Stimulated activated naive B cell treated with anti-CD40 and anti-IgM and Interleukin-4, amounts not matched to agents 10 μg/mL and 1 μg/mL and 100 μg/mL, for 72 hours (primary cell): ENCODE results near the gene RAX.

Experiments
- ATAC-seq, 2 donors: fragments of 150-1000 bp; cut with Tn5 transposase; replicated peaks; 2 replicates each; pipeline ENCODE4 v1.10.0; 2021; ENCODE audit warnings: moderate library complexity in 1 of 2
- DNase-seq: peaks from one replicate; pipeline ENCODE4 v3.0.0; 2021
- H3K27ac Mint-ChIP-seq: one replicate; pipeline ENCODE4 v1.8.0; 2022; ENCODE audit warnings: mild to moderate bottlenecking, mixed read lengths
- H3K27me3 Mint-ChIP-seq, 2 donors: one replicate each; pipeline ENCODE4 v1.8.0; 2022; ENCODE audit warnings: mixed read lengths in 2 of 2
- H3K36me3 Mint-ChIP-seq, 2 donors: one replicate each; pipeline ENCODE4 v1.8.0; 2022; ENCODE audit warnings: mixed read lengths in 2 of 2, mild to moderate bottlenecking in 1 of 2
- H3K4me1 Mint-ChIP-seq, 2 donors: one replicate each; pipeline ENCODE4 v1.8.0; 2022; ENCODE audit warnings: mixed read lengths in 2 of 2, mild to moderate bottlenecking in 1 of 2
- H3K4me3 Mint-ChIP-seq, 2 donors: one replicate each; pipeline ENCODE4 v1.8.0; 2022; ENCODE audit warnings: mild to moderate bottlenecking in 2 of 2, mixed read lengths in 2 of 2, moderate library complexity in 1 of 2
- H3K9me3 Mint-ChIP-seq, 2 donors: one replicate each; pipeline ENCODE4 v1.8.0; 2022; ENCODE audit warnings: mixed read lengths in 2 of 2, mild to moderate bottlenecking in 1 of 2

Gene RAX

DNA sequence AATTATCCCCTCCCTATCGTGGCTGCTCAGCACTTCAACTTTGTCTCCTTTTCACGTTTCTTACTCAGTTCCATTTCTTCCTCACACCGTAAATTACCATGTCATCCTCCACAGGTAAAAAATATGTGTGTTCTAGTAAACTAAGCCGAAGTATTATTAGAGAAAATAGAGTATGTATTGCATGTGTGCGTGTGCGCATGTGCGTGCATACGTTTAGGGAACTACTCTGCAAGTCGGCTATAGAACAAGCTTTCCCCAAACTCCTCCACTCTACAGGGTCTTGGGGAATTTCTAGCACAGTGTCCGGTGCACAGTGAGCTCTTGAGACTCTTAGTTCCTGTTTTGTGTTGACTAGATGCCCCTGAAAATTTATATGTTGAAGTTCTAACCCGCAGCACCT is 9.1 kb upstream of the RAX start:
- ATAC-seq (no peak), DNase-seq (no peak)
- H3K27me3 Mint-ChIP-seq = peaks cover 47 to 48% of the 10 kb centered on the region in 2 donors
- no peak overlapping the region for H3K4me3 Mint-ChIP-seq
- peaks cover 0 to 2% of the 10 kb centered on the region in 2 donors for H3K9me3 Mint-ChIP-seq
- H3K27ac Mint-ChIP-seq = no peak overlapping the region
- no peaks in the 10 kb centered on the region for H3K4me1 Mint-ChIP-seq
- no peaks in the 10 kb centered on the region for H3K36me3 Mint-ChIP-seq

DNA sequence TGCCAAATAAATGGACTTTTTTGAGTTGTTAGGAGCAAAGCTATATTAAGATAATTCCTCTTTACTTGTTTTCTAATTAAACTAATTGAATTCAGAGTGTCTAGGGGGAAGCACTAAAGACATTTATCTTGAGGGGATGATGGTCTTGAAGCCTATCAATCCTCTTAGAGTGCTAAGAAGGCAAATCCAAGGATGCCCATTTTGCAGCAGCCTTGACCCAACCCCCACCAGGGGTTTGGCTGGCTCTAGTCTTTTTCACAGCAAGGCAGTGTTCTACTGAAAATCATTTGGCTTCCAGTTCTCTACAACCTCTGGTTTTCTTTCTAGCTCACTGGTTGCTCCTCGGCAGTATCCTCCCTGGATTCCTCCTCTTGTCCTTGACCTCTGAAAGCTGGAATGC is 6.5 kb upstream of the RAX start:
- H3K27me3 Mint-ChIP-seq = peaks cover 56 to 57% of the 10 kb centered on the region in 2 donors
- H3K27ac Mint-ChIP-seq = no peak overlapping the region
- H3K4me3 Mint-ChIP-seq = no peak overlapping the region
- DNase-seq (no peak), ATAC-seq (no peak)
- no peaks in the 10 kb centered on the region for H3K4me1 Mint-ChIP-seq
- peaks cover 0 to 2% of the 10 kb centered on the region in 2 donors for H3K9me3 Mint-ChIP-seq
- no peaks in the 10 kb centered on the region for H3K36me3 Mint-ChIP-seq

DNA sequence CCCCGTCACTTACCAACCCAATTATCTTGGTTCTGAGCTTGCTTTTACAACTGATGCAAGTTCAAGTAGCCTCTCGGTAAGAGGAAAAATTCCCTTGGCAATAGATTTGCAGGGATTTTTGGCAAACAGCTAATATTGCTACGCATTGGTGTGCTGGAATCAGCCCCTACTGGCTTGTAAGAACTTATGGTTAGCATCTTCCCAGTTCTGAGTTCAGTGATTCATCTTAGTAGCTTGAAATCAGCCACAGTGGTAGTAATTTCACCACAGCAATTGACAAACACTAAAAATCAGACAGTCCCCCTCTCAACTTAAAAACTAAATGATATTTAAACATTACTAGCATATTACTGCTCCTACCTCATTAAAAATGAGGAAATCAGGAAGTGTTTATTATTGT is 5.9 kb upstream of the RAX start:
- Mint-ChIP-seq H3K27ac (no peak overlapping the region), H3K4me3 (no peak overlapping the region), H3K27me3 (peaks cover 56 to 57% of the 10 kb centered on the region in 2 donors), H3K36me3 (no peaks in the 10 kb centered on the region), H3K4me1 (no peaks in the 10 kb centered on the region), H3K9me3 (peaks cover 0 to 2% of the 10 kb centered on the region in 2 donors)
- ATAC-seq = no peak
- DNase-seq = no peak

DNA sequence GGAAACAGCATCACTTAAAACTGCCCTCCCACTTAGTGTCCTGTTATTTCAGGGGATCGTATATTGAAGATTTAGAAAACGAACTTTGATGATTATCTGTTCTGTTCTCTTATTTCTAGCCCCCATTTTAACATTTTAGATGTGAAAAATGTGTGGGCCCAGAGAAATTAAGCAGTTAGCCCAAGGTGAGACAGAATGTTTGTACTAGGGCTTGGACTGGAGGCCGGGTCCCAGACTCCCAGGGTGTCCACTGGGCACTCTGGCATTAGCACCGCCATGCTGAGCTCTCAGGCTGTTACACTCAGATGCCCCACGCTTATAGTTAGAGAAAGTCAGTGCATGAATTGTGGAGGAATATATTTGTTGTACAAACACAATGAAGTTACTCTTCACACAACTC is 5.5 kb upstream of the RAX start:
- ATAC-seq (no peak), DNase-seq (no peak)
- Mint-ChIP-seq H3K27ac (no peak overlapping the region), H3K4me3 (no peak overlapping the region), H3K27me3 (peaks cover 56 to 57% of the 10 kb centered on the region in 2 donors), H3K9me3 (peaks cover 0 to 2% of the 10 kb centered on the region in 2 donors), H3K4me1 (peaks cover 2 to 4% of the 10 kb centered on the region in 2 donors), H3K36me3 (peaks cover 0 to 3% of the 10 kb centered on the region in 2 donors)

DNA sequence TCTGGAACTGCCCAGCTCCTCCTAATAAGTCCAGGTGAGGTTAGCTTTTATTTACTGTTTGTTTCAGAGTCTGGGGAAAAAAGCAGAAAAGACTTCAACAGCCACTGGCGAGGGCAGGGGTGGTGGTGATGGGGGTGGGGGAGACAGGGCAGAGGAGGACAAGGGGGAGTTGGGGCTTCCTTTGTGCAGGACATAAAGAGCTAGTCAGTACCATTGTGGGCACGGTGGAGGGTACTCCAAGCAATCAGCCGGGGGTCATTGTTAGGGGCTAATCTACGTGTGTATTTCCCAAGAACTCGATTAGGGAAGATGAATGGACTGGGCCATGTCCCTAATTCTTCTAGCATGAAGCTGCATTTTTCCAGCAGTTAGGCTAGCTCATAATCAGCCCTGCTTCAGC is 2.8 kb upstream of the RAX start:
- ATAC-seq (no peak), DNase-seq (no peak)
- Mint-ChIP-seq H3K4me3 (no peak overlapping the region), H3K36me3 (peaks cover 0 to 4% of the 10 kb centered on the region in 2 donors), H3K27me3 (peaks cover 64 to 70% of the 10 kb centered on the region in 2 donors), H3K4me1 (peaks cover 9 to 16% of the 10 kb centered on the region in 2 donors), H3K9me3 (peaks cover 0 to 2% of the 10 kb centered on the region in 2 donors), H3K27ac (no peak overlapping the region)

DNA sequence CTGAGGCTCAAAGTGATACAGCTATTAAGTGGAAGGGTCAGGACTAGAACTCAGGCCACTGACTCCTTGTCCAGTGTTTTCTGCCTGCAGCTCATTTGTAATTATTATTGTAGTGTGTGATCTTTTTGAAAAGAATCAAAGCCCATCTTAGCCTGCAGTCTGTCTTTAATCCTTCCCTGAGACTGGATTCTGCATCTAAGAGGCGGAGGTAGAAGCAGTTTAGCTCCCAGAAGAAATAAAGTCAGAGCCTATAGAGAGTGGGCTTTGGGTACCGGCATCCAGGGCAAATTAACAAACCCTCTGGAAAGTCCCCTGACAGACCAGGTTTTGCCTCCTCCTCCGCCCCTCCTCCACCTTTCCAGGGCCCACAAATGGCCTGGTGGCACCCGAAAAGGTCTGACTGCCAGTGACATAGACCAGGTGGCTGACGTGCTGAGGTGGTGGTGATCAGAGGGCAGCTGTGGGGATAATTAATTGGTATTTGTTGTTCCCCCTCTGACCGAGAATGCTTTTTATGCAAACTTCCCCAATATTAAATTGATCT is 2.2 kb upstream of the RAX start:
- peaks cover 66 to 70% of the 10 kb centered on the region in 2 donors for H3K27me3 Mint-ChIP-seq
- H3K9me3 Mint-ChIP-seq = peaks cover 0 to 2% of the 10 kb centered on the region in 2 donors

DNA sequence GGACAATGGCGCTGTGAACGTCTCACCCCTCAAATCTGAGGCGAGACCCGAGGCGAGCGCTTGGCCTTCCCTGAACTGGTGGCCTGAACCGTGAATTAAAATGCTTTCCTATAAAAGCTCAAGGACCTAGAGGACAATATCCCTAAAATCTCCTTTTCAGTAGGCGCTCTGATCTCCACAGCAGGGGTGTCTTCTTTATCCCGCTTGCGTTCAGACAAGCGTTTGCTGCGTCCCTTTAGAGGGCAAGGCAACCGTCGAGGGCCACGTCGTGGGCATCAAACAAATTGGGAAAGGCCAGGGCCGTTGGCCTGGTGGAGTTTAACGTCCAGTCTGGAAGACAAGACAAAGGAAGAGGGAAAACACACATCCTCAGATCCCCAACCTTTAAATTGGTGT is 1.3 kb upstream of the RAX start:
- ATAC-seq = no peak
- no peak overlapping the region for H3K4me3 Mint-ChIP-seq
- peaks cover 3 to 4% of the 10 kb centered on the region in 2 donors for H3K36me3 Mint-ChIP-seq
- no peak for DNase-seq
- peak overlapping the region; percentile 4 for H3K27ac Mint-ChIP-seq
- peaks cover 12 to 20% of the 10 kb centered on the region in 2 donors for H3K4me1 Mint-ChIP-seq
- H3K9me3 Mint-ChIP-seq = no peaks in the 10 kb centered on the region
- H3K27me3 Mint-ChIP-seq = peaks cover 67 to 71% of the 10 kb centered on the region in 2 donors

More for the DNA sequence above, 2.2 kb upstream of the RAX start:
- no peak for ATAC-seq
- DNase-seq = no peak
- peaks cover 9 to 16% of the 10 kb centered on the region in 2 donors for H3K4me1 Mint-ChIP-seq
- no peak overlapping the region for H3K4me3 Mint-ChIP-seq
- peak overlapping the region; percentile 31 for H3K27ac Mint-ChIP-seq
- H3K36me3 Mint-ChIP-seq = peaks cover 0 to 4% of the 10 kb centered on the region in 2 donors

DNA sequence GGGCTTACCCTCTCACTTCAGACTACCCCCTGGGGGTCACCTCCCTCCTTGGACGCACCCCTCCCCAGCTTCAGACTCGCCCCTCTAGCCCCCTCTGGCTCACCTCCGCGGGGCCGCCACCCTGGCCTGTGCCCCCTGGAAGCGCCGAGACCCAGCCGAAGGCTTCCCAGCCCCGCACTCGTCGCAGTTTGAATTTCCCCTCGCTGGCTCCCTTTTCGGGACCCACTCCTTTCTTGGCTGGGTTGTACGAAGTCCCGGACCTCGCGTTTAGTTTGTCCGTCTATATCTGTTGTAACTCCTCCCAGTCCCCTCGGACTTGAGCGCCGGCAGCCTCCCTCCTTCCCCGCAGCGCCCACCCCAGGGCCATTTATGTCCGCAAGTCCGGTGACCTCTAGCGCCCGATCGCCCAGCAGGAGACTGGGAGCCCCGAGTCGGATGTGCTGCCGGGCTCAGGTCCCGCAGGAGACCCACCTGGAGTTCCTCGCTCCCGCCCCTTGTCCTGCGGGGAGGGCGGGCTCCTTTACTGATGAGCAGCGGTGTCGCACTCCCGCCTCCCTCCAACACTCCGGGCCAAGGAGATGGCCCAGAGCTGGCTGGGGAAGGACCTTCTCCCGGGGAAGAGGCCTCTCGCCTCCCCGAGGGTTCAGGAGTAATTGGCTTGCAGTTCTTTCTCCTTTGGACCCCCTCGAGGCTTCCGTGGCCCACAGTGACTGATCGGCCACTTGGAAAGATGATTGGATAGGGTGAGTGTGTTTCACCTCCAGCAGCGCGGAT is 692 bp upstream of the RAX start:
- H3K4me1 Mint-ChIP-seq = peaks cover 14 to 24% of the 10 kb centered on the region in 2 donors
- H3K27me3 Mint-ChIP-seq = peaks cover 70 to 76% of the 10 kb centered on the region in 2 donors
- H3K4me3 Mint-ChIP-seq = peak overlapping the region; percentile 60 to 61
- H3K27ac Mint-ChIP-seq = peak overlapping the region; percentile 15
- no peak for ATAC-seq
- peaks cover 4% of the 10 kb centered on the region in 2 donors for H3K36me3 Mint-ChIP-seq
- no peaks in the 10 kb centered on the region for H3K9me3 Mint-ChIP-seq
- DNase-seq = no peak

DNA sequence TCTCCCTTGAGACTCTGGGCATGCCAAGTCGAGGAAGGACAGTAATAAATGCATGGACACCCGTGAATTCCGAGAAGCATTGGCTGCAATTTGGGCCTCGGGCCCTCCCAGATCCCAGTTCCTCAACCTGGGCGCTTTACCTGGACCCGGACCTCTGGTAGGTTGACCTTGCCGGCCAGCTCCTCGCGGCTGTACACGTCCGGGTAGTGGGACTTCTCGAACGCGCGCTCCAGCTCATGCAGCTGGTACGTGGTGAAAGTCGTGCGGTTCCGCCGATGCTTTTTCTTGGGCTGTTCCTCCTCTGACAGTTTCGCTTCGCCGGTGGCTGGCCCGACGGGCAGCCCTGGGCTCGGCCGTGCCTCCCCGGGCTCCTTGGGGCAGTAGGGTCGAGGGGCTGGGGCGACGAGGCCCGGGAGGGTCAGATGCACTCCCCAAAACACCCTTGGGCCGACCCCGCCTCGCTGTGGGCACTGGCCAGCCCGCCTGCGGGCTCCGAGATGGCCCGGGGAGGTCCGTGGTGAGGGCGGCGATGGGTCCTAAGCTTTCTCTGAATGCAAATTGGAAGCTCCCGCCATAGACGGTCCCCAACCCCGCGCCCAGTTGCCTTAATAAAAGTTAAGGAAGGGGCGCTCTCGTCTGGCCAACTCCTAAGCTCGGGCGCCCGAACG is 899 bp downstream of the RAX start:
- no peaks in the 10 kb centered on the region for H3K9me3 Mint-ChIP-seq
- H3K27me3 Mint-ChIP-seq = peaks cover 78 to 87% of the 10 kb centered on the region in 2 donors
- peaks cover 26 to 34% of the 10 kb centered on the region in 2 donors for H3K4me1 Mint-ChIP-seq
- no peak for DNase-seq
- H3K27ac Mint-ChIP-seq = no peak overlapping the region
- peak overlapping the region in 1 of 2 donors; percentile 15 for H3K4me3 Mint-ChIP-seq
- H3K36me3 Mint-ChIP-seq = peaks cover 4% of the 10 kb centered on the region in 2 donors
- peak; percentile 41 to 44 for ATAC-seq

DNA sequence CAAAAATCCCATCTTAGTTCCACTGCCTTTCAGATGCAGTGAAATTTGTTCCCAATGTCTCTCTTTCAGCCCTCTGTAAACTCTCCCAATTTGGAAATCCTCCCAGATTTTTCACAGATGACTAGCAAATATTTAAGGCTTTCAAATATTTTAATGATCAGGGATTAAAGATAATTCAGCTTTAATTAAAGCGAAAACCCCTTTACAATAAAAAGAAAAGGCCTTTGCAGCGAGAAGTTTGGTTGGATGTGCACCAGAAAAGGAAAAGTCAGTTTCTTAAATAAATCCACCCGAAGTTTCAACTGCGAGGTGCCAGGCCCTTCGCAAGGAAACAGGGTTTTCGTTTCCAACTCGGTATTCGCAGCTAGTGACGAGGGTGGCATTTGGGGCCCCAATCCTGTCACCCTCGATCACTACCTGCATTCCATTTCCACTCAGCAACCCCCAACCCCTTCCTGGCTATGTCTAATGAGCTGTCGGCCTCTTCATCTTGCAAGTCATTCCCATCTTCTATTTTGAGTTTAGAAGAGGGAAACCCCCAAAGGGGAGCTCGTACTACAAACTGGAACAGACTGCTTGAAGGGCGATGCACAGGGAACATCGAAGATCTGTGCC is 1.5 kb downstream of the RAX start:
- Mint-ChIP-seq H3K9me3 (no peaks in the 10 kb centered on the region), H3K4me3 (peak overlapping the region in 1 of 2 donors; percentile 15), H3K36me3 (peaks cover 4% of the 10 kb centered on the region in 2 donors), H3K27me3 (peaks cover 80 to 87% of the 10 kb centered on the region in 2 donors), H3K4me1 (peaks cover 27 to 35% of the 10 kb centered on the region in 2 donors), H3K27ac (peak overlapping the region; percentile 20)
- ATAC-seq = no peak
- no peak for DNase-seq

DNA sequence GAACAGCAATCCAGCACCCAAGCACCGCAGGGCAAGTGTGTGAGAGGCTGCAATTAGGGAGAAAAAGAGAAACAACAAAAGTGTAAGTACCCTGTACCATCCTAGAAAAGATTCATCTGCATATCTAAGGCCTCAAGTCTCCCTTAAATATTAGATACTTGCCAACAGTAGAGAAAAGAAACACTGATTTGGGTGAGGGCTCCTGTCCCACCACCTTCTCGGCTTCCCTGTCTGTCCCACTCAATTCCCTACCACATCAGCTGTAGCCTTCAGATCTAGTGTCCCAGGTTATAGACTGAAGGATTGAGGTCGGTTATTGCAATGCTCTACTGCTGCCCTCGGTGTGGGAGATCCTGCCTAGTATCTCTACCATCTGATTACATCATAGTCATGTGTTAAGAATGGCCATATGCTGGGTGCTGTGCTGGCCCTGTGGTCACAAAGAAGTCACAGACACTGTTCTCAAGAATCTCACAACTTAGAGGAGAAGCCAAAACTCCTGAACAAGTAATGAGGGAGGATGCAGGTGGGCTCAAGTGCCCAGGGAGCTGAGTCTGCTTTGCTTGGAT is 2.5 kb downstream of the RAX start:
- Mint-ChIP-seq H3K27me3 (peaks cover 80 to 87% of the 10 kb centered on the region in 2 donors), H3K4me1 (peaks cover 31 to 45% of the 10 kb centered on the region in 2 donors), H3K4me3 (no peak overlapping the region)

DNA sequence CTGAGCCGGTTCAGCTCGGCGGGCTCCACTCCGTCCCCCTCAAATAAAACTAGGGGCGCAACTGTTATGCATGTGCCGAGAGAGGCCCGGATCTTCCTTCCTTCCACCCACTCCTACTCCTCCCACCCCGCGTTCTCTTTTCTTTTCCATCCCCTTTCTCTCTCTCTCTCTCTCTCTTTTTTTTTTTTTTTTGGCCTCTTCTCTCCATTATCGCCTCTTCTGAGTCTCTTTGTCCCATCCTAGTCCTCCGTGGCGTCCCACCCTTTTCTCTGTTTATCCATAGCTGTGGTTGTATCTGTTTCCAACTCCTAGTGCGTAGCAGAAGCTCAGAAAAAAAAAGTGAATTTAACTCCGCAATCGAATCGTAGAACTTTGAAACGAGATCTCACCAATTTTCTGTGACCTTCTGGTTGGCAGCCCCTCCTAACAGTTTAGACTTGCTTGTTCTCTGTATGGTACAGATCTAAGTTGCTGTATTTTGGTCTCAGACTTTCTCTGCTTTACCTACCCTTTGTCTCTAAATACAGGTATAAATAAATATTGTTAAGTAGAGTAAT is 3.6 kb downstream of the RAX start:
- Mint-ChIP-seq H3K27me3 (peaks cover 81 to 89% of the 10 kb centered on the region in 2 donors), H3K4me1 (peaks cover 31 to 52% of the 10 kb centered on the region in 2 donors), H3K36me3 (peaks cover 4% of the 10 kb centered on the region in 2 donors), H3K27ac (peak overlapping the region; percentile 48), H3K9me3 (no peaks in the 10 kb centered on the region), H3K4me3 (peak overlapping the region; percentile 57 to 72)
- no peak for DNase-seq
- no peak for ATAC-seq

More for the DNA sequence above, 2.5 kb downstream of the RAX start:
- Mint-ChIP-seq H3K27ac (no peak overlapping the region), H3K9me3 (no peaks in the 10 kb centered on the region), H3K36me3 (peaks cover 4% of the 10 kb centered on the region in 2 donors)
- ATAC-seq = no peak
- no peak for DNase-seq

DNA sequence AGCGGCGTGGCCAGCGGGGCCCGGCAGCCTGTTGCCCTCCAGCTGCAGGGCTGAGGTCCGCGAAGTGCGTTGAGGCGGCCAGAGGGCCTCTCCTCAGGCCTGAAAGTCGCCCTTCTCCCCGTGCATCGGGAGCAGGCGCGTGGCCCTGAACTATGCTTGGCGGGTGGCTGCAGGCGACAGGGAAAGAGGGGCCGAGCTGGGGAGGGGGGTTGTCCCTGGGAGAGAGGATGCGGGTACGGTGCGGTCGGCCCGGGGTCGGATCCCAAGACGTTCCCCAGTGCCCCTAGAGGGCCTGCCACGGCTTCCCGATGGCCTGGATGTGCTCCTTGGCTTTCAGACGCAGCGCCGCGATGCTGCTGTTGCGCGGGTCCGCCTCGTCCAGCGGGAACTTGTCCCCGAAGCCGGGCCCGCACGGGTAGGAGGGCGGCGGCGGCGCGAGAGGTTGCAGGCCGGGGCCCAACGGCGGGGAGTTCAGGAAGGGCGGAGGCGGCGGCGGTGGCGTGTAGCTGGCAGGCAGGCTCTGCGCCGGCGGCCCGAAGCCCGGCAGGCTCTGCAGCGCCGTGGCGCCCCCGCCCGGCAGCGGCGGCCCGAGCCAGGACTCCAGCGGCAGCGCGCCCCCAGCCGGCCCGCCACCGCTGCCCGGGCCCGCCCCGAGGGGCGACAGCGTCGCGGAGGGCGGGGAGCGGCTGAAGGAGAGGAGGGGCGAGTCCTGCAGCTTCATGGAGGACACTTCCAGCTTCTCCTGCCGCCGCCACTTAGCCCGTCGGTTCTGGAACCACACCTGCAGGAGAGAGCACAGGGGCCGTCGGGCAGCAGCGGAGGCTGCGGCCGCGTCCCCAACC is 4.3 kb downstream of the RAX start:
- peak overlapping the region; percentile 59 to 72 for H3K4me3 Mint-ChIP-seq
- H3K9me3 Mint-ChIP-seq = no peaks in the 10 kb centered on the region
- peak overlapping the region; percentile 90 for H3K27ac Mint-ChIP-seq
- ATAC-seq = peak; percentile 47 to 51
- H3K27me3 Mint-ChIP-seq = peaks cover 79 to 86% of the 10 kb centered on the region in 2 donors
- H3K36me3 Mint-ChIP-seq = peaks cover 3 to 4% of the 10 kb centered on the region in 2 donors
- DNase-seq = peak; percentile 26
- H3K4me1 Mint-ChIP-seq = peaks cover 30 to 51% of the 10 kb centered on the region in 2 donors
